MCF 10A (cell line): ENCODE measurements around the gene SLC9A5. TPM values are rescaled to one million over a fixed set of nuclear protein-coding genes. Genes with fewer than 3 reads are reported as not detected.

ENCODE experiments used
- BruUV-seq: library from RNA; stranded (reverse); fragments of 400-500 nt; replicated peaks from 2 replicates; lab custom pipeline; 2021; lab: Mats Ljungman, UMichigan
- CTCF ChIA-PET: fragments of 300-600 bp; sonication (Branson Sonifier 250); formaldehyde crosslinking; extraction: SDS; loops from one replicate; lab custom pipeline; 2021; ENCODE audit warnings: antibody characterized with exemption, inconsistent platforms; lab: Yijun Ruan, JAX
- POLR2A ChIA-PET: fragments of 300-600, 350-650 bp; sonication (Branson Sonifier 250); formaldehyde crosslinking; extraction: SDS; loops from one replicate; lab custom pipeline; 2020; ENCODE audit warnings: antibody characterized with exemption, inconsistent platforms; lab: Yijun Ruan, JAX
- DNase-seq: peaks from one replicate; pipeline ENCODE4 v3.0.0-alpha.2; 2018; ENCODE audit not compliant: unreplicated experiment
- H3K27ac Mint-ChIP-seq: one replicate; pipeline ENCODE4 v1.8.0; 2022; ENCODE audit warnings: mild to moderate bottlenecking, low read depth, mixed read lengths; ENCODE audit not compliant: unreplicated experiment
- H3K27me3 Mint-ChIP-seq: one replicate; pipeline ENCODE4 v1.8.0; 2022; ENCODE audit warnings: mixed read lengths; ENCODE audit not compliant: insufficient read depth, unreplicated experiment
- H3K36me3 Mint-ChIP-seq: one replicate; pipeline ENCODE4 v1.8.0; 2022; ENCODE audit warnings: mild to moderate bottlenecking, moderate library complexity, mixed read lengths; ENCODE audit not compliant: insufficient read depth, unreplicated experiment
- H3K4me1 Mint-ChIP-seq: one replicate; pipeline ENCODE4 v1.8.0; 2022; ENCODE audit warnings: mixed read lengths; ENCODE audit not compliant: insufficient read depth, unreplicated experiment
- H3K4me3 Mint-ChIP-seq: one replicate; pipeline ENCODE4 v1.8.0; 2022; ENCODE audit warnings: mild to moderate bottlenecking, moderate library complexity, mixed read lengths; ENCODE audit not compliant: unreplicated experiment
- H3K9me3 Mint-ChIP-seq: one replicate; pipeline ENCODE4 v1.8.0; 2022; ENCODE audit warnings: mixed read lengths; ENCODE audit not compliant: unreplicated experiment
- CTCF ChIP-seq: fragments of 200-600 bp; IDR thresholded peaks from one replicate; pipeline ENCODE4 v1.8.0; 2022; ENCODE audit warnings: antibody characterized with exemption, mild to moderate bottlenecking; ENCODE audit not compliant: unreplicated experiment
- intact Hi-C: fragments of 100-400 bp; cut with micrococcal nuclease; formaldehyde crosslinking; loops from 2 replicates; pipeline ENCODE4 v1.14.1; 2022
- total RNA-seq: library from RNA; stranded (reverse); gene quantifications from 2 replicates; pipeline ENCODE4 v1.2.3, GENCODE V29; 2022

SLC9A5 gene
- total RNA-seq, 1 experiment from 2014 or later, result 0.40 TPM

- peak overlapping the region; percentile 74 for H3K4me3 Mint-ChIP-seq
- no peaks in the 10 kb centered on the region for H3K9me3 Mint-ChIP-seq
- peaks cover 27% of the 10 kb centered on the region for H3K36me3 Mint-ChIP-seq
- POLR2A ChIA-PET, result interaction anchor here (0.6 kb wide), 1 partner anchor 246 kb away, joined by 3 read pairs; no protein-coding TSS in a partner anchor
- intact Hi-C loops, result no loop called here
- no TSS peak for BruUV-seq
- no peak overlapping the region for H3K27ac Mint-ChIP-seq
- no peak for DNase-seq
- no peaks in the 10 kb centered on the region for H3K27me3 Mint-ChIP-seq
- CTCF ChIA-PET, result interaction anchor here (0.5 to 3.2 kb wide), 8 partner anchors 10 to 282 kb away, joined by 3 to 12 read pairs (median 4); partner anchors contain the start of genes CTCF and ZDHHC1
- TF ChIP-seq CTCF, result no peak
- H3K4me1 Mint-ChIP-seq, result peaks cover 33% of the 10 kb centered on the region
These were observed 31.6 kb downstream of the SLC9A5 start for GRCh38 chr16:67280090-67281015.

- TF ChIP-seq CTCF, result no peak
- CTCF ChIA-PET, result interaction anchor here (0.6 to 3.2 kb wide), 5 partner anchors 21 to 280 kb away, joined by 3 to 12 read pairs (median 4); partner anchors contain the start of genes CTCF and ZDHHC1
- BruUV-seq, result no TSS peak
- intact Hi-C loops, result no loop called here
- no peak overlapping the region for H3K4me3 Mint-ChIP-seq
- peaks cover 27% of the 10 kb centered on the region for H3K4me1 Mint-ChIP-seq
- no peak overlapping the region for H3K27ac Mint-ChIP-seq
- no peaks in the 10 kb centered on the region for H3K27me3 Mint-ChIP-seq
- DNase-seq, result no peak
- POLR2A ChIA-PET, result interaction anchor here (0.6 to 1.3 kb wide), 2 partner anchors 12 to 247 kb away, joined by 3 read pairs; no protein-coding TSS in a partner anchor
- H3K36me3 Mint-ChIP-seq, result peaks cover 20% of the 10 kb centered on the region
- no peaks in the 10 kb centered on the region for H3K9me3 Mint-ChIP-seq
These were observed 33.0 kb downstream of the SLC9A5 start for GRCh38 chr16:67281536-67282446.

GRCh38 chr16:67282447-67282805 is 33.6 kb downstream of the SLC9A5 start:
- TF ChIP-seq CTCF, result no peak
- POLR2A ChIA-PET, result interaction anchor here (0.8 to 1.3 kb wide), 2 partner anchors 13 to 18 kb away, joined by 3 to 5 read pairs; no protein-coding TSS in a partner anchor
- peaks cover 14% of the 10 kb centered on the region for H3K36me3 Mint-ChIP-seq
- peaks cover 20% of the 10 kb centered on the region for H3K4me1 Mint-ChIP-seq
- BruUV-seq, result no TSS peak
- no peaks in the 10 kb centered on the region for H3K9me3 Mint-ChIP-seq
- no peaks in the 10 kb centered on the region for H3K27me3 Mint-ChIP-seq
- H3K4me3 Mint-ChIP-seq, result no peak overlapping the region
- CTCF ChIA-PET, result interaction anchor here (0.7 to 3.2 kb wide), 3 partner anchors 14 to 170 kb away, joined by 3 to 12 read pairs (median 3); no protein-coding TSS in a partner anchor
- H3K27ac Mint-ChIP-seq, result no peak overlapping the region
- no peak for DNase-seq
- intact Hi-C loops, result no loop called here
